GDM1 (cell line): Measurements from ENCODE around the gene SENP2.
"Not testable (repeated sequence)": the region's sequence is repeated elsewhere in the genome, so short reads cannot be mapped to it uniquely, and the experiment has no call there.

Experiments
- DNase-seq: peaks from one replicate; lab custom pipeline; 2025; lab: John Stamatoyannopoulos, UW

Gene SENP2

DNA sequence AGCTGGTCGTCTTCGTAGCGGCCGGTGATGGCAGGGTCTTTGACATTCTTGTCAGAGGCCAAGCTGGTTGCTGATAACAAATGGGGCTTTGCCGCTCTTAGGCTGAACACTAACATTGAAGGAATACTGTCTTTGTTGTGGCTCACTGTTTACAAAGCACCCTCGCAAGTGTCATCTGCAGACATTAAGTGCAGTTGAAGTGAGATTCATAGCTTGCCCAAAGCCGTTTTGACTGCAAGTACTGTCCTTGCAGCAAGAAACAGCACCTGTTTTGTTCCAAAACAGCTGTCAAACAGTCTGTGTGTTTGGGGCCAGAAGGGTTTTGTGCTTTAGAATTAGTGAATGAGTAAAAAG is 568 bp downstream of the SENP2 start:
- DNase-seq = no peak

- no peak for DNase-seq
These were observed 8.0 kb downstream of the SENP2 start for GRCh38 chr3:185594073-185594472.

GRCh38 chr3:185595526-185595925 is 9.4 kb downstream of the SENP2 start:
- DNase-seq = no peak

DNA sequence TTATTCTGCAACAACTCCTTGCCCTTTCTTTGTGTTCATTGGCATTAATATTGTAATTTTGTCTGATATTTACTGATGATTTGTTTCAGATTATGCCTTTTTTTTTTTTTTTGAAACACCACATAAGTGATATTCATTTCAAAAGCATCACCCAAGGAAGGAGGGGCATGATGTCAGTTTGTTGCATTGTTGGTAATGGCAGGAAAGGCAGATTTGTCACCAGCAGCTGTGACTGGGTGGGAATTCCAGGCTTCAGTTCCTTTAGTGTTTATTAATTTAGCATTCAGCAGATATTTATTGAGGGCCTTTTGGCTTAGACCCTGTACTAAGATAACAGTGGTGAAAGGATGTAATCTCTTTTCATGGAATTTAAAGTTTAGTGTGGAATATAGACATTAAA is 19.5 kb downstream of the SENP2 start:
- no peak for DNase-seq

- no peak for DNase-seq
These were observed 20.1 kb downstream of the SENP2 start for GRCh38 chr3:185606196-185606595.

DNA sequence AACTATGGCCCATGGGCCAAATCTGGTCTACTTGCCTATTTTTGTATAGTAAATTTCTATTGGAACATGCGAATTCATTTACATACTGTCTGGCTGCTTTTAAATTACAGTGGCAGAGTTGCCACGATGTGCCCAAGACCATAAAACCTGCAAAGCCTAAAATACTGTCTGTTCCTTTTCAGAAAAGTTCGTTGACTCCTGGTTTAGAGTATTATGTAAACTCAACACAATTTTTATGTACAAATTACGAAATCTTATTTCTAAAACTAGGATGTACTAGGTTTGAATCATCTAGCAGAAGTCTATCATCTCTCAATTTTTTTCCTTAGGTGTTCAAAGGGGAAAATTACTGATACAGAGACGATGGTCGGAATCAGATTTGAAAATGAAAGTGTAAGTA is 26.9 kb downstream of the SENP2 start:
- DNase-seq = no peak

- DNase-seq = no peak
These were observed 38.0 kb downstream of the SENP2 start for GRCh38 chr3:185623939-185624665.

- DNase-seq = no peak
These were observed 39.7 kb downstream of the SENP2 start for GRCh38 chr3:185625784-185626183.

DNA sequence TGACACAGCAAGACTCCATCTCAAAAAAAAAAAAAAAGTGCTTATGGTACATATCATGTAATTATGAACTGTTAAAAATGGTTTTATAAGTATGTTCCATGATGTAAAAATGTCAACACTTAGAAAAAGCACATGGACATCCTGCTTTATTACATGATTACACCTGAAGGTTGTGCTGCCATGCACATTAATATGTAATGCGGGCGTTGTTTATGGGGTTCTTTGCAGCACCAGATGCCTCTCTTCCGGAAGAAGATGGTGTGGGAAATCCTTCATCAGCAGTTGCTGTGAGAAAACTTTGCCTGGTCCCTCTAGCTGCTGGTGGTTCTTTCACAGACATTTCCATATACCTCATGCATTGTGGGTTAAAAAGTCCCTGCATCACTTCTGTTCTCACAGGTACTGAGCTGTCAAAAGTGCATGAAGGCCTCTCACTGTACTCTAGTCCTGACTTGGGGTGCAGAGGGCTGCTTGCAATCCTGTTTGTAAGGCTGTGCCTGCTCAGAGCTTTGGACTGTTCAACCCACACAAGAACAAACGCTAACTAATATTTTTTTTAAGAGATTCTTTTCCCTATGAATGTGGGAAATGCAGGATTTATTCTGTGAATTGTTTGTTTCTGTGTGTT is 43.6 kb downstream of the SENP2 start:
- no peak for DNase-seq

- DNase-seq = no peak
These were observed 44.1 kb downstream of the SENP2 start for GRCh38 chr3:185630182-185630622.

DNA sequence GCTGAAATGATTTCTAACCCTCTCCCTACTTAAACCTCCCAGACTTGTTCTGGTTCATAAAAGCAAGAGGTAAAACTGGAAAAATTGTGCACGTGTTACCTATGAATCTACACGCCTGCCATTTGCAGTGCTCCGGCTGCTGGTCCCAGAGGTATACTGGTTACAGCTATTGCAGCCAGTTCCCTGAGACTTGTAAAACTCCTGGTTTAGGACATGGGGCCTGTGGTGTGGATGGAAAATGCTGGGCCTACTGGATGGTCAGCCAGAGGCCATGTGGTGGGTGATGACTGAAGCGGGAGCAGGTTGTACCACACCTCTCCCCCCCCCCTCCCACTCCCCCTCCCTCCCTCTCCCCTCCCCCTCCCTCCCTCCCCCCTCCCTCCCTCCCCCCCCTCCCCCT is 45.0 kb downstream of the SENP2 start:
- no peak for DNase-seq

DNA sequence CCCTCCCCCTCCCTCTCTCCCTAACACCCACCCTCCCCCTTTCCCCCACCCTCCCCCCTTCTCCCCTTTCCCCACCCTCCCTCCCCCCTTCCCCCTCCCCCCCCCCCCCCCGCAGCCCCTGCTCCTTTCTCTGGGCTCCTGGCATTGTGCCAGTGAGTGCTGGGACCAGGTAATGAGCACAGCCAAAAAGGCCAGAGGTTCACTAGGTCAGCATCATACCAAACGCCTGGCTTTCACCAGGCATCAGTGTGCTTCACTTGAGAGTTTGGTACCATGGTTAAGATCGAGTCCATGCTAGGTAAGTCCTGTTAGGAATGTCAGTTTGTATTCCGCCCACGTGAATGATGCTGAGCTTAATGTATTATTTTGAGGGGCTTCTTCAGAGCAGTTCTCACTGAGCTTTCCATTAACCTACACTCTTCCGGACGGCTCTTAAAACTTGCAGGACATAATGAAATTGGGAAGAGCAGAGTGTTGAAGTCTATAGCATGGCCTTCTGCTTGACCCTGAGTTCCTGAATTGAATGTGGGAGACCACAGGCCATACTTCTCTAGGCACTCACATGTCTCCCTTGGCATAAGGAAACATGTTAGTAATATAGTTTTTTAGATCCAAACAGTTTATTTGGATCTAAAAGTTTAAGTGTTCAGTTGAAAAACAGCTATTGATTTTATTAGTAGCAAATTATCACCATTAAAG is 45.6 kb downstream of the SENP2 start:
- no peak for DNase-seq

GRCh38 chr3:185632996-185633395 is 46.9 kb downstream of the SENP2 start:
- no peak for DNase-seq

- no peak for DNase-seq
These were observed 51.3 kb downstream of the SENP2 start for GRCh38 chr3:185637388-185637787.

DNA sequence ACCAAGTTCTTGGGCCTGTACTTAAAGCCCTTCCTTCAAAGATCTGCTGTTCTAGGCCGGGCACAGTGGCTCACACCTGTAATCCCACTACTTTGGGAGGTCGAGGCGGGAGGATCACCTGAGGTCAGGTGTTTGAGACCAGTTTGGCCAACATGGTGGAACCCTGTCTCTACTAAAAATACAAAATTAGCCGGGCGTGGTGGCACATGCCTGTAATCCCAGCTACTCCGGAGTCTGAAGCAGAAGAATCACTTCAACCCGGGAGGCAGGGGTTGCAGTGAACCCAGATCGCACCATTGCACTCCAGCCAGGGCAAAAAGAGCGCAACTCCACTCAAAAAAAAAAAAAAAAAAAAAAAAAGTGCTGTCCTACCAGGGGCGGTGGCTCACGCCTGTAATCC is 52.6 kb downstream of the SENP2 start:
- DNase-seq = not testable (repeated sequence)

DNA sequence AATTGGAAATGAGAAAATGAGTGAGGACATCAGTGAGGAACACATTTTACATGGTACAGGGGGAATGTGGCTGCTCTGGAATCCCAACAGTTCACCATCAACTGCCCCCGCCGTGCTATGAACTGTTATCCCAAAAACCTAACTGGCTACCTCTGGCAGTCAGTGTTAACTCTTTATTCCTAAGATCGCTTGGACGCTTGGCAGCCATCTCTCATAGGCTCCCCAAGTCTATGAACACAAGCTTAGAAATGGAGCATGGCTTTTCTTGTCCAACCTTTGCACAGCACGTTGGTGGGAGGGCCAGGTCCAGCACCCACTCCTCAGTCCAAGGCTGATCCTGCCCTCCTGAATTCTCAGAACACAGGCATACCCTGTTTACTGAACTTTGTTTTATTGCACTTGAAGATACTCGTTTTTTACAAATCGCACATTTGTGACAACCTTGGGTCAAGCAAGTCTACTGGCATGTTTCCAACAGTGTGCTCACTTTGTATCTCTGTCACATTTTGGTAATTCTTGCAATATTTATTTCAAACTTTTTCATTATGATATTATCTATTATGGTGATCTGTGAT is 53.6 kb downstream of the SENP2 start:
- no peak for DNase-seq

- no peak for DNase-seq
These were observed 54.2 kb downstream of the SENP2 start for GRCh38 chr3:185640308-185640707.

DNA sequence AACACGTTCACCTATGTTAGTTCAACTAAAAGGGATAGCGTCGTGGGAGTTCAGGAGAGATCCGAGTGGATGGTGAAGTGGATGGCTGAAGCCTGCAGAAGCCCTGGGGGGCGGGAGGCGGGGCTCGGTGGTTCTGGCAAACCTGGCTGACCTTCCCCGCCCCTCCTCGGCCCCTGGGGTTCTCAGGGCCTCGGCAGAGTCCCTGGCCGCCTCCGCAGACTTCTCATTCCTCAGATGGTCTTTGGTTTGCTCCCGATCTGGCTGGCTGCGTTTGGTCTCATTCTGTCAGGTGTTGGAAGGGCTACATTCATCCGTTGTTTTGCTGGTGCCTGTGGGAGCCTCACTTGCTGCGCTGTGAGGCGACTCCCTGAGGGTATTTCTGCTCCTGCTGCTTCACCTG is 59.1 kb downstream of the SENP2 start:
- DNase-seq = not testable (repeated sequence)

DNA sequence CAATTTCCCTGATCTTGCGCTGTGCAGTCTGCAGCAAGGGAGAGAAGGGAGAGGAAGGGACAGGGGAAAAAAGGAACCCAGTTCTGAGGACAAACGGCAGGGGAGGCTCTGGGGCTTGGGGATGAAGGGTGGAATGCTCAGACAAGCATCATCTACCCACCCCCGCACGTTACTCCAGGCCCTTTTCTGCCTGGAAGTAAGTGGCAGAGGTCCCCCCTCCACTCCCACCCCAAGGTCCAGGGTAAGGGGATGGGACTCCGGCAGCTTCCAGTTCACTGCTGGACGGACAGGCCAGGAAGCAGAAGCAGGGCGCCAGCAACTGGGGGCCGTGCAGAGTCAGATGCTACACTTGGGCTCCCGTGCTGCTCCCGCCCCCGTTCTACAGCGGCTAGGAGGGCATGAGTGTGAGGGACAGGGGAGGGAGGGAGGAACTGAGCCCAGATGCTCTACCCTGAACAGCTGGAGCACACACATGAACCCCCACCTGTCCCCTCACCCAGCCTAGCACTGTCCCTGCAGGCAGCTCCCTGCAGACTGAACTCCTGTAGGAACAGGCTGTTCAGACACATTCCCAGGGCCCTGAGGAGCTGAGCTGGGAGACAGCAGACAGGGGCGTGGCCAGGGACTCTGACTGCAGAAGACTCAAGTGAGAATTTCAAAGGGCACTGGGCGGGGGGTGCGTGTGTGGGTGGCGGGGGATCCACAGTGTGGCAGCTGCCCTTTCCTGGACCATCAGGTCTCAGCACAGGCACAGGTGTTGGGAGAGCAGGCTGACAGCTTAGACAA is 59.7 kb downstream of the SENP2 start:
- no peak for DNase-seq

GRCh38 chr3:185646382-185647133 is 60.5 kb downstream of the SENP2 start:
- no peak for DNase-seq

GRCh38 chr3:185647134-185647879 is 61.2 kb downstream of the SENP2 start:
- no peak for DNase-seq
